ENCODE results near the gene UST. TPM values are rescaled to one million over a fixed set of nuclear protein-coding genes. Genes with fewer than 3 reads are reported as not detected.
A peak's percentile ranks its signal among the peaks of the same experiment; 100 is the strongest.
"Not testable (repeated sequence)": the region's sequence is repeated elsewhere in the genome, so short reads cannot be mapped to it uniquely, and the experiment has no call there.

UST gene
- total and polyA plus RNA-seq, 8 donors: 3.7 to 20.9 (median 8.6) TPM

GRCh38 chr6:148845464-148845863 is 98.6 kb downstream of the UST start:
- Histone ChIP-seq H3K27me3 (no peaks in the 10 kb centered on the region), H3K36me3 (no peaks in the 10 kb centered on the region), H3K27ac (no peak overlapping the region), H3K9me3 (no peaks in the 10 kb centered on the region), H3K4me3 (no peak overlapping the region), H3K4me1 (peaks cover 4 to 14% (median 9%) of the 10 kb centered on the region in 3 donors)
- 64 to 68% methylated on average over 1 of the region's 1 CpG for WGBS, 2 donors
- intact Hi-C loops (cut with DNase I): no loop called here
- no peak for FAIRE-seq
- TF ChIP-seq CTCF (IDR thresholded peaks at IDR 0.05): no peak
- no peak for ATAC-seq
- DNase-seq: no peak

- no peak for DNase-seq
- H3K36me3 ChIP-seq: no peaks in the 10 kb centered on the region
- intact Hi-C loops (cut with DNase I): no loop called here
- H3K27ac ChIP-seq: peak overlapping the region in 1 of 4 donors; percentile 8
- peak in 3 of 4 donors; percentile 28 to 39 (median 31) for ATAC-seq
- H3K9me3 ChIP-seq: no peaks in the 10 kb centered on the region
- H3K4me3 ChIP-seq: no peak overlapping the region
- peaks cover 9 to 17% (median 12%) of the 10 kb centered on the region in 3 donors for H3K4me1 ChIP-seq
- FAIRE-seq: no peak
- TF ChIP-seq CTCF (IDR thresholded peaks at IDR 0.05): no peak
- H3K27me3 ChIP-seq: no peaks in the 10 kb centered on the region
- 55 to 61% methylated on average over 4 of the region's 4 CpGs for WGBS, 2 donors
Measured at GRCh38 chr6:148846778-148847761, 100.2 kb downstream of the UST start.

GRCh38 chr6:148848915-148849314 is 102.1 kb downstream of the UST start:
- no peak for TF ChIP-seq CTCF (IDR thresholded peaks at IDR 0.05)
- no peak for DNase-seq
- H3K4me1 ChIP-seq: peaks cover 21 to 30% (median 22%) of the 10 kb centered on the region in 3 donors
- no peak for ATAC-seq
- intact Hi-C loops (cut with DNase I): no loop called here
- no peaks in the 10 kb centered on the region for H3K27me3 ChIP-seq
- H3K36me3 ChIP-seq: no peaks in the 10 kb centered on the region
- no peaks in the 10 kb centered on the region for H3K9me3 ChIP-seq
- 93 to 95% methylated on average over 4 of the region's 4 CpGs for WGBS, 2 donors
- no peak for FAIRE-seq
- no peak overlapping the region for H3K27ac ChIP-seq
- no peak overlapping the region for H3K4me3 ChIP-seq

- 89 to 94% methylated on average over 5 of the region's 5 CpGs for WGBS, 2 donors
- H3K9me3 ChIP-seq; ATAC-seq; H3K36me3 ChIP-seq; intact Hi-C loops (cut with DNase I); H3K27ac ChIP-seq; FAIRE-seq; DNase-seq; H3K27me3 ChIP-seq; H3K4me3 ChIP-seq: not testable (repeated sequence)
- peaks cover 22 to 35% (median 28%) of the 10 kb centered on the region in 3 donors for H3K4me1 ChIP-seq
Measured at GRCh38 chr6:148849449-148849848, 102.6 kb downstream of the UST start.

GRCh38 chr6:148850964-148851363 is 104.1 kb downstream of the UST start:
- 87 to 93% methylated on average over 3 of the region's 3 CpGs for WGBS, 2 donors
- no peaks in the 10 kb centered on the region for H3K36me3 ChIP-seq
- H3K4me1 ChIP-seq: peaks cover 22 to 39% (median 29%) of the 10 kb centered on the region in 3 donors
- FAIRE-seq: no peak
- no peak for TF ChIP-seq CTCF (IDR thresholded peaks at IDR 0.05)
- no peak overlapping the region for H3K27ac ChIP-seq
- H3K4me3 ChIP-seq: no peak overlapping the region
- intact Hi-C loops (cut with DNase I): no loop called here
- no peaks in the 10 kb centered on the region for H3K27me3 ChIP-seq
- no peak for DNase-seq
- no peak for ATAC-seq
- no peaks in the 10 kb centered on the region for H3K9me3 ChIP-seq
